ENCODE data around the gene FXYD6. TPM values are rescaled to one million over a fixed set of nuclear protein-coding genes. Genes with fewer than 3 reads are reported as not detected.

FXYD6 gene
- total RNA-seq, 1 donor: 1.3 TPM

GRCh38 chr11:117921456-117921855 lies 45.0 kb upstream of the FXYD6 start:
- TF ChIP-seq, protein P1, sequence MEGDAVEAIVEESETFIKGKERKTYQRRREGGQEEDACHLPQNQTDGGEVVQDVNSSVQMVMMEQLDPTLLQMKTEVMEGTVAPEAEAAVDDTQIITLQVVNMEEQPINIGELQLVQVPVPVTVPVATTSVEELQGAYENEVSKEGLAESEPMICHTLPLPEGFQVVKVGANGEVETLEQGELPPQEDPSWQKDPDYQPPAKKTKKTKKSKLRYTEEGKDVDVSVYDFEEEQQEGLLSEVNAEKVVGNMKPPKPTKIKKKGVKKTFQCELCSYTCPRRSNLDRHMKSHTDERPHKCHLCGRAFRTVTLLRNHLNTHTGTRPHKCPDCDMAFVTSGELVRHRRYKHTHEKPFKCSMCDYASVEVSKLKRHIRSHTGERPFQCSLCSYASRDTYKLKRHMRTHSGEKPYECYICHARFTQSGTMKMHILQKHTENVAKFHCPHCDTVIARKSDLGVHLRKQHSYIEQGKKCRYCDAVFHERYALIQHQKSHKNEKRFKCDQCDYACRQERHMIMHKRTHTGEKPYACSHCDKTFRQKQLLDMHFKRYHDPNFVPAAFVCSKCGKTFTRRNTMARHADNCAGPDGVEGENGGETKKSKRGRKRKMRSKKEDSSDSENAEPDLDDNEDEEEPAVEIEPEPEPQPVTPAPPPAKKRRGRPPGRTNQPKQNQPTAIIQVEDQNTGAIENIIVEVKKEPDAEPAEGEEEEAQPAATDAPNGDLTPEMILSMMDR (IDR thresholded peaks at IDR 0.05; ENCODE audit: insufficient read depth, low read length): no peak

DNA sequence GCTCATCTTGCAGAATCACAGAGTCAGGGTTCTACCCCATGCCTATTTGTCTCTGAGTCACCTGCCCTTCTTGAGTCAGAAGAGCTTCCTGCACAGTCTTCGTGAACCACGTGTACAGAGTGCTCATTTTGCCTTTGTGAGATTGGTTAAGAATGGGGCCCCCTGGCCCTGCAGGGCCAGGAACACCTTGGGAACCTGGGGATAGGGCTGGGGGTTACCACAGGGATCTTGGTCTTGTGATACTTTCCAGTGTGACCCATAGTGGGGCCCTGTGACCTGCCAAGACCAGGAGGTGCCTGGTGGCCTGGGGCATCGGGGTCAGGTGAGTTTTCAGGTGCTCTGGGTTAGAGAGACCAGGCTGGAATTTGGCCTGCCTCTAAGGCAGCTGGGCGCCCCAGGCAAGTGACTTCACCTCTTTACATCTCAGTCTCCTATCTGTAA lies 43.3 kb upstream of the FXYD6 start:
- no peak overlapping the region for H3K4me3 ChIP-seq (ENCODE audit: low read depth, low read length)
- TF ChIP-seq, protein P1 (IDR thresholded peaks at IDR 0.05; ENCODE audit: insufficient read depth, low read length): no peak
- no peak for DNase-seq (ENCODE audit: low read depth)

More at GRCh38 chr11:117921456-117921855, 45.0 kb upstream of the FXYD6 start:
- no peak overlapping the region for H3K4me3 ChIP-seq (ENCODE audit: low read depth, low read length)
- no peak for DNase-seq (ENCODE audit: low read depth)

GRCh38 chr11:117919341-117919740 lies 42.9 kb upstream of the FXYD6 start:
- TF ChIP-seq, protein P1 (IDR thresholded peaks at IDR 0.05; ENCODE audit: insufficient read depth, low read length): no peak
- DNase-seq (ENCODE audit: low read depth): no peak
- no peak overlapping the region for H3K4me3 ChIP-seq (ENCODE audit: low read depth, low read length)

DNA sequence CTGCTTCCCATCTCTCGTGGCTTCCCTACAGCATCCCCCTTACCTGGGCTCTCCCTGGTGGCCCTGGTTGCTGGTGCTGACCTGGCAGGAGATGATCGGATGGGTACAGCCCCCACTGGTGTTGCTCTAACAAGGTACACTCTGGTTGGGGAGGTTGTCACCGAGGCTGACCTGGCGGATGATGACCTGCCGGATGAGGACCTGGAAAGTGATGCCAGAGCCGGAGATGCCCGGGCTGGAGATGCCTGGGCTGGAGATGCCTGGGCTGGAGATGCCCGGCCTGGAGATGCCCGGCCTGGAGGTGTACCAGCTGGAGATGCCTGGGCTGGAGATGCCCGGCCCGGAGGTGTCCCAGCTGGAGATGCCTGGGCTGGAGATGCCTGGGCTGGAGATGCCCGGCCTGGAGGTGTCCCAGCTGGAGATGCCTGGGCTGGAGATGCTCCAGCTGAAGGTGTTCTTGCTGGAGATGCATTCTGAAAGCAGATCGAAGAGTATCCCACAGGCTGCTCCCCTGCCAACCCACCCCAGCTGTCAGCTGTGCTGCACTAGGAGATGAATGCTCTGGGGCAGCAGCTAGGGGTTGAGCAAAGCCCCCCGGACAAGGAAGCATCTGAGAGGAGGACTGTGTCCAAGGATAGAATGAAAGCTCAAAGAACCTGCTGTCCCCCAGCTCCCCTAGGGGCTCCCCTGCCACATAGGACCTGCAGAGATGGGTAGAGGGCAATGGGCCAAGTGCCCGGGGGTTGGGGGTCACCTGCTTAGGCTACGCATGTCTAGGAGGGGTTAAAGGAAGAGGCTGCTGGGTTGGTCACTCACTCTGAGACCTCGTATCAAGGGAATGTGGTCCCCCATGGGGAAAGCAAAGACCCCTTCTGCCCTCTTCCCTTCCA lies 42.2 kb upstream of the FXYD6 start:
- TF ChIP-seq, protein P1 (IDR thresholded peaks at IDR 0.05; ENCODE audit: insufficient read depth, low read length): no peak
- H3K4me3 ChIP-seq (ENCODE audit: low read depth, low read length): no peak overlapping the region
- DNase-seq (ENCODE audit: low read depth): no peak

GRCh38 chr11:117917591-117918151 lies 41.2 kb upstream of the FXYD6 start:
- DNase-seq (ENCODE audit: low read depth): no peak
- TF ChIP-seq, protein P1 (IDR thresholded peaks at IDR 0.05; ENCODE audit: insufficient read depth, low read length): no peak
- no peak overlapping the region for H3K4me3 ChIP-seq (ENCODE audit: low read depth, low read length)

DNA sequence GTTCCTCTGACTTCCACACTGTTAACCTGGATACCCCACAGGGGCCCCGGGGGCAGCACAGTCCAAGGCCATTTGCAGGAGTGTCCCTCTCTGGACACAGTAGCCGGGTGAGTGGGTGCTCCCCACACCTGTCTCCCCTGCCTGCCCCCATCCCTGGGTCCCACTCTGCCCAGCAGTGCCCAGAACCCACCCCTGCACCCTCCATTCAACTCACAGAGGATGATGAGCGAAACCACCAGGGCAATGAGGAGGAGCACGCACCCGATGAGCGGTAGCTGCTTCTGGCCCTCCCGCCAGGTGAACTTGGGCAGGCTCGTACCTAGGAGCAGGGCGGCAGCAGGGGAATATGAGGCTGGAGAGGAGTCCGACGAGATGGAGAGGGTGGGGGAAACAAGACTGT lies 40.5 kb upstream of the FXYD6 start:
- DNase-seq (ENCODE audit: low read depth): no peak
- TF ChIP-seq, protein P1 (IDR thresholded peaks at IDR 0.05; ENCODE audit: insufficient read depth, low read length): no peak
- H3K4me3 ChIP-seq (ENCODE audit: low read depth, low read length): no peak overlapping the region
